GM21786 (cell line): ENCODE data around the gene ILF3.
"Not testable (repeated sequence)": the region's sequence is repeated elsewhere in the genome, so short reads cannot be mapped to it uniquely, and the experiment has no call there.

Experiments
- ATAC-seq: cut with Tn5 transposase; IDR thresholded peaks from one replicate; pipeline ENCODE4 v1.9.1; 2021; ENCODE audit not compliant: unreplicated experiment

Gene ILF3

GRCh38 chr19:10642473-10643171 lies 11.5 kb upstream of the ILF3 start:
- ATAC-seq: no peak

GRCh38 chr19:10643172-10643967 lies 10.8 kb upstream of the ILF3 start:
- ATAC-seq: no peak

GRCh38 chr19:10643968-10644259 lies 10.2 kb upstream of the ILF3 start:
- no peak for ATAC-seq

- no peak for ATAC-seq
Measured at GRCh38 chr19:10644260-10645007, 9.7 kb upstream of the ILF3 start.

GRCh38 chr19:10646456-10647159 lies 7.5 kb upstream of the ILF3 start:
- ATAC-seq: no peak

GRCh38 chr19:10648360-10648759 lies 5.8 kb upstream of the ILF3 start:
- ATAC-seq: no peak

- ATAC-seq: no peak
Measured at GRCh38 chr19:10651851-10652250, 2.3 kb upstream of the ILF3 start.

- no peak for ATAC-seq
Measured at GRCh38 chr19:10653482-10653731, 739 bp upstream of the ILF3 start.

- ATAC-seq: peak; percentile 2
Measured at GRCh38 chr19:10654610-10655456, 687 bp downstream of the ILF3 start.

GRCh38 chr19:10655457-10656312 lies 1.5 kb downstream of the ILF3 start:
- ATAC-seq: no peak

- ATAC-seq: no peak
Measured at GRCh38 chr19:10660346-10660745, 6.2 kb downstream of the ILF3 start.

- no peak for ATAC-seq
Measured at GRCh38 chr19:10661946-10662345, 7.8 kb downstream of the ILF3 start.

- no peak for ATAC-seq
Measured at GRCh38 chr19:10662384-10663251, 8.5 kb downstream of the ILF3 start.

GRCh38 chr19:10663252-10663563 lies 9.1 kb downstream of the ILF3 start:
- ATAC-seq: not testable (repeated sequence)

GRCh38 chr19:10667867-10668266 lies 13.7 kb downstream of the ILF3 start:
- ATAC-seq: no peak

GRCh38 chr19:10669246-10669645 lies 15.1 kb downstream of the ILF3 start:
- no peak for ATAC-seq

GRCh38 chr19:10670182-10670581 lies 16.0 kb downstream of the ILF3 start:
- no peak for ATAC-seq

- no peak for ATAC-seq
Measured at GRCh38 chr19:10670876-10671804, 17.0 kb downstream of the ILF3 start.
